Measurements from ENCODE around the gene NCAPD3.

- TF ChIP-seq EZH2phosphoT487 (IDR thresholded peaks at IDR 0.05; ENCODE audit: insufficient read depth, low read depth) (no peak), EZH2 (IDR thresholded peaks at IDR 0.05; ENCODE audit: insufficient read depth, poor library complexity, severe bottlenecking) (no peak)
These were observed 7.0 kb downstream of the NCAPD3 start for GRCh38 chr11:134216816-134217215.

All from GM23248 (cell line).